Psoas muscle (tissue), 8 donors: ENCODE data around the gene SBDS. TPM values are rescaled to one million over a fixed set of nuclear protein-coding genes. Genes with fewer than 3 reads are reported as not detected.
"Not testable (repeated sequence)": the region's sequence is repeated elsewhere in the genome, so short reads cannot be mapped to it uniquely, and the experiment has no call there.

Source experiments
- ATAC-seq, 4 donors: fragments of 200-7000 bp; cut with Tn5 transposase; one replicate each; pipeline ENCODE4 v1.9.1; 2020; ENCODE audit warnings: moderate library complexity in 3 of 4, mild to moderate bottlenecking in 2 of 4
- DNase-seq, 2 donors: peaks; one replicate each; pipeline ENCODE4 v3.0.0-alpha.2; 2020
- H3K27ac ChIP-seq: fragments of 200-600 bp; one replicate; pipeline ENCODE4 v1.8.0; 2022
- H3K27me3 ChIP-seq, 3 donors: fragments of 200-600 bp in 1 of 3; one replicate each; pipeline versions ENCODE4 v1.6.1 to v1.8.0; 2013 to 2022; ENCODE audit warnings: low read length in 2 of 3, mild to moderate bottlenecking in 2 of 3, moderate library complexity in 1 of 3; ENCODE audit not compliant: insufficient read depth in 3 of 3
- H3K36me3 ChIP-seq, 2 donors: fragments of 200-600 bp in 1 of 2; one replicate each; pipeline versions ENCODE4 v1.6.1 to v1.8.0; 2013 to 2022; ENCODE audit warnings: low read depth in 1 of 2, mild to moderate bottlenecking in 1 of 2, moderate library complexity in 1 of 2; ENCODE audit not compliant: insufficient read depth in 1 of 2
- H3K4me1 ChIP-seq: fragments of 200-600 bp; one replicate; pipeline ENCODE4 v1.8.0; 2022
- H3K4me3 ChIP-seq: fragments of 200-600 bp; one replicate; pipeline ENCODE4 v1.8.0; 2022; ENCODE audit warnings: mild to moderate bottlenecking
- H3K9me3 ChIP-seq: fragments of 200-600 bp; one replicate; pipeline ENCODE4 v1.8.0; 2022
- WGBS, 3 donors: extraction: QIAGEN DNeasy Blood & Tissue Kit; methylation state at CpG; one replicate each; pipeline versions ENCODE4 v1.1.6 to v1.1.7; 2013; 5-methylcytosine and 5-hydroxymethylcytosine counted together
- intact Hi-C, 2 donors: fragments of 100-400 bp; cut with DNase I; formaldehyde crosslinking; loops; one replicate each; pipeline versions ENCODE4 v1.11.0 to v1.14.2; 2022
- long read RNA-seq, 2 donors: library from polyadenylated mRNA; unstranded; transcript quantifications; one replicate each; pipeline ENCODE4 v2.0.0, GENCODE V29; 2021
- polyA plus RNA-seq, 3 donors: library from polyadenylated mRNA; stranded (reverse); fragments of 200-250 nt; gene quantifications; one replicate each; pipeline ENCODE4 v1.2.3, GENCODE V29; 2013
- total RNA-seq, 4 donors: library from RNA; stranded (reverse); fragmentation: NEBNext Ultra II Directional in 2 of 4; extraction: Animal tissue kit (Norgen Biotek cat#: 25700) in 2 of 4; gene quantifications; one replicate each; pipeline versions ENCODE4 v1.2.1 to v1.2.4, GENCODE V29; 2021 to 2023
- TF ChIP-seq, protein P1 (sequence below): fragments of 200-600 bp; IDR thresholded peaks from one replicate; pipeline ENCODE4 v1.8.0; 2022; ENCODE audit warnings: antibody characterized with exemption
- donor health status: healthy with polysubstance abuse.
- donor health status: DM: no; HTN: no; CAD: no; lungs with moderate emphysema.
- donor health status: Bipolar disorder and iron deficiency.
- donor health status: healthy.
- donor health status: DM: yes; HTN: yes; CAD: no.
- donor health status: DM: no; HTN: no; CAD: no.
- donor health status: DM: no; HTN: no; CAD: no.
- donor health status: DM: yes; HTN: yes; CAD: no.

Gene SBDS
- 100 to 1,000 TPM; 236 to 417 (median 349) TPM for total RNA-seq
- 100 to 1,000 TPM; 270 to 402 (median 399) TPM for polyA plus RNA-seq
- long read RNA-seq, donor 1, transcript SBDS-201 (5 exons, 1,631 nt) = major isoform, 252 of 264 reads
- long read RNA-seq, donor 1, partial matches to known transcripts = 3 of 264 reads
- long read RNA-seq, donor 1, other reads (novel, unspliced or antisense) = 9 of 264 reads
- long read RNA-seq, donor 2, transcript SBDS-201 (5 exons, 1,631 nt) = major isoform, 848 of 886 reads
- long read RNA-seq, donor 2, partial matches to known transcripts = 19 of 886 reads
- long read RNA-seq, donor 2, other reads (novel, unspliced or antisense) = 19 of 886 reads

DNA sequence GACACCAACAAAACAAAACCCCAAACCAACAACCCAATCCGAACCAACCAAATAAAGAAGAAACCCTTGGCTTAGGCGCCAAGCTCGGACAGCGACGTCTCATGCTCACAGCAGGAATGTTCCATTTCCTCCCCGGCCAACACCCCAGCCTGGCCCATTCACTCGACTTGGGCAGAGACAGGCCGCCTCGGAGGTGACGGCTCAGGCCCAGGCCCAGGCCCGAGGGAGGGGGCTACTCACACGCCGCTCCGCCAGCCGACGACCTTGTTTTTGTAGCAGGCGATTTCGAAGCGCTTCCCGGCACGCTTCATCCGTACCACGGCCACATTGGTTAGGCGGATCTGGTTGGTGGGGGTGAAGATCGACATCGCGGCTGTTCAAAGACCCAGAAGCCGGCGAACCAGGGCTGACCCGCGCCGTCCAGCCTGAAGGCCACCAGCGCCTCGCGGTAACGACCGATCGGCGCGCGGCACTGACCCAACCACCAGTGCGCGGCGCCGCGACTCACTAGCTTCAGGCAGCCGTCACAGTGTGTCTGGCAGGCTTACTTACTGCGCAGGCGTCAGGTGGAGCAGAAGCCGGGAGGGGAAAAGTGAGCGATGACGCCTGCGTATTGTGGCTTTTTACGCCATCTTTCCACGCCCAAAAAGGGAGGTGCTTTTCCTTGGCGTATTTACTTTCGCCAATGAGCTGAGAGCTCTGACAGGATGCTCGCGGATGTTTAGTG lies at the start of gene SBDS:
Gene SBDS (minus strand): TSS at position 537 of the 727 bp plus-strand sequence. CDS start 169 bp downstream, at position 368.
- intact Hi-C loops, H3K9me3 ChIP-seq, H3K27me3 ChIP-seq: not testable (repeated sequence)
- DNase-seq (peak; percentile 93 to 96), ATAC-seq (peak; percentile 84 to 87 (median 86))
- Histone ChIP-seq H3K36me3 (peaks cover 0 to 55% of the 10 kb centered on the region in 2 donors), H3K4me3 (peak within 1 kb of the TSS; percentile 83), H3K4me1 (peaks cover 17% of the 10 kb centered on the region), H3K27ac (peak within 1 kb of the TSS; percentile 99)
- 0% methylated on average over 58 to 59 of the region's 59 CpGs for WGBS, 3 donors

DNA sequence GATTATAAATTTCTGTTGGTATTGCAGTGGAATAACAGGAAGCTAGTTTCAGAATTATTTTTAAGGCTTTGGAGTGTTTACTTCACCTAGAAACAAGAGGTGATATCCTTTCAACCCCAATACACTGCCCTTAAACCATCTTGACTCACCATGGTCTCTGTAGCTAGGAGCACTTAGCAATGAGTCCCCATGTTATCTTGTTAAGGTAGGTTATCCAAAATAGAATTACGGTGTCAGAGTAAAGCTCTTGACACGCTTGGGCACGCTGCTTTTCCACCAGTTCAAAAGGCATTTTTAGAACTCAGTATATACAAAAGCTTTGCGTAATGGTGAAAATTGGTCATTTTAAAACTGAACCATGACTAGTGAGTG lies 48.2 kb upstream of the SBDS start:
- peaks cover 17% of the 10 kb centered on the region for H3K4me1 ChIP-seq

DNA sequence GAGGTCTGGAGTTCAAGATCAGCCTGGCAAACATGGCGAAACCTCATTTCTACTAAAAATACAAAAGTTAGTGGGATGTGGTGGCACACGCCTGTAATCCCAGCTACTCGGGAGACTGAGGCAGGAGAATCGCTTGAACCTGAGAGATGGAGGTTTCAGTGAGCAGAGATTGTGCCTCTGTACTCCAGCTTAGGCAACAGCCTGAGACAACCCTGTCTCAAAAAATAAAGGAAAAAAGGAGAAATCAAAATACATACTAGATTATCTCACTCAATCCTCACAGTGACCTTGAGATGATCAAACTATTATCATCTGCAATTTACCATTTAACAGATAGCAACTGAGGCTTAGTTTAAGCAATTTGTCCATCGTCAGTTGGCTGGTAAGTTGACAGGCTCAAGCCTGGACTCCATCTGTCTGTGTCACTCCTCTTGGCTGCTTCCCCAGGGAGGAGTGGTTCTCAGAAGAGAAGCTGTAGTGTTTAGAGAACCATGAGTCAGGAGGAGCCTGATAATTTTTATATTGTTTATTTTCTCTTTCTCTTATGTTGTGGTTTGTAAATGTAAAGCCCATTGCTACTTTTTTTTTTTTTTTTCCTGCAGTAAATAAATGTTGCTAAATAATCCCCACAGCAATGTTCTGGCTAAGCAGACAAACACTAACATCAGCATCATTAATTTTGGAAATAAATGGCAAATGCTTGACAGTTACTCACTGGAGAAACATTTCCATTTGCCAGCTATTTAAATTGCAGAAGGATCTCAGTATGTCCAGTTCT lies 47.6 kb upstream of the SBDS start:
- peak; percentile 66 to 75 for DNase-seq
- H3K27me3 ChIP-seq, intact Hi-C loops, H3K36me3 ChIP-seq, H3K9me3 ChIP-seq: not testable (repeated sequence)
- H3K4me1 ChIP-seq = peaks cover 17% of the 10 kb centered on the region
- WGBS, 3 donors = 56 to 64% (median 61%) methylated on average over 5 of the region's 5 CpGs
- H3K27ac ChIP-seq = peak overlapping the region; percentile 75
- ATAC-seq = peak; percentile 95 to 98 (median 97)
- H3K4me3 ChIP-seq = peak overlapping the region; percentile 32

More for the DNA sequence above, 48.2 kb upstream of the SBDS start:
- H3K36me3 ChIP-seq, DNase-seq, intact Hi-C loops, H3K9me3 ChIP-seq, H3K27me3 ChIP-seq: not testable (repeated sequence)
- peak overlapping the region; percentile 75 for H3K27ac ChIP-seq
- 49 to 81% (median 58%) methylated on average over 4 of the region's 4 CpGs for WGBS, 3 donors
- H3K4me3 ChIP-seq = peak overlapping the region; percentile 32
- ATAC-seq = peak; percentile 26 to 36 (median 30)

DNA sequence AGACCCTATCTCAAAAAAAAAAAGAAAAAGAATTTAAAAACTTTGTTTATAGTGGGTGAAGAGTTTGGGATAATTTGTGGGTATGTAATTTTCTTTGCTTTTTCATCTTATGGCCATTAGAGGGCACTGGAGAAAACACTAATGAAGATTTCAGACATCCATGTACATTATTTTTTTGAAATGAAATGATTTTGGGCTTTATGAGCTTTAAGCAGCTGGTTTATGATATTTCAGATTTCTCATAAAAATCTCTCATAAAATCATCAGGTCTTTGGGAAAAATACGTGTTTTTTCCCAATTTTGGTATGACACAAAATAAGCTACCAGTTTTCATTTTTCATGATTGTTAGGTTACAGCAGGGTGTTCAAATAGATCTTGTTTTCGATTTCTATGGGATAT lies 45.4 kb upstream of the SBDS start:
- TF ChIP-seq, protein P1, sequence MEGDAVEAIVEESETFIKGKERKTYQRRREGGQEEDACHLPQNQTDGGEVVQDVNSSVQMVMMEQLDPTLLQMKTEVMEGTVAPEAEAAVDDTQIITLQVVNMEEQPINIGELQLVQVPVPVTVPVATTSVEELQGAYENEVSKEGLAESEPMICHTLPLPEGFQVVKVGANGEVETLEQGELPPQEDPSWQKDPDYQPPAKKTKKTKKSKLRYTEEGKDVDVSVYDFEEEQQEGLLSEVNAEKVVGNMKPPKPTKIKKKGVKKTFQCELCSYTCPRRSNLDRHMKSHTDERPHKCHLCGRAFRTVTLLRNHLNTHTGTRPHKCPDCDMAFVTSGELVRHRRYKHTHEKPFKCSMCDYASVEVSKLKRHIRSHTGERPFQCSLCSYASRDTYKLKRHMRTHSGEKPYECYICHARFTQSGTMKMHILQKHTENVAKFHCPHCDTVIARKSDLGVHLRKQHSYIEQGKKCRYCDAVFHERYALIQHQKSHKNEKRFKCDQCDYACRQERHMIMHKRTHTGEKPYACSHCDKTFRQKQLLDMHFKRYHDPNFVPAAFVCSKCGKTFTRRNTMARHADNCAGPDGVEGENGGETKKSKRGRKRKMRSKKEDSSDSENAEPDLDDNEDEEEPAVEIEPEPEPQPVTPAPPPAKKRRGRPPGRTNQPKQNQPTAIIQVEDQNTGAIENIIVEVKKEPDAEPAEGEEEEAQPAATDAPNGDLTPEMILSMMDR = peak; percentile 41
- H3K4me3 ChIP-seq, H3K27ac ChIP-seq, ATAC-seq, DNase-seq, intact Hi-C loops, H3K27me3 ChIP-seq, H3K9me3 ChIP-seq, H3K36me3 ChIP-seq: not testable (repeated sequence)
- WGBS, 3 donors = 31 to 39% (median 31%) methylated on average over 2 of the region's 2 CpGs
- peaks cover 20% of the 10 kb centered on the region for H3K4me1 ChIP-seq

DNA sequence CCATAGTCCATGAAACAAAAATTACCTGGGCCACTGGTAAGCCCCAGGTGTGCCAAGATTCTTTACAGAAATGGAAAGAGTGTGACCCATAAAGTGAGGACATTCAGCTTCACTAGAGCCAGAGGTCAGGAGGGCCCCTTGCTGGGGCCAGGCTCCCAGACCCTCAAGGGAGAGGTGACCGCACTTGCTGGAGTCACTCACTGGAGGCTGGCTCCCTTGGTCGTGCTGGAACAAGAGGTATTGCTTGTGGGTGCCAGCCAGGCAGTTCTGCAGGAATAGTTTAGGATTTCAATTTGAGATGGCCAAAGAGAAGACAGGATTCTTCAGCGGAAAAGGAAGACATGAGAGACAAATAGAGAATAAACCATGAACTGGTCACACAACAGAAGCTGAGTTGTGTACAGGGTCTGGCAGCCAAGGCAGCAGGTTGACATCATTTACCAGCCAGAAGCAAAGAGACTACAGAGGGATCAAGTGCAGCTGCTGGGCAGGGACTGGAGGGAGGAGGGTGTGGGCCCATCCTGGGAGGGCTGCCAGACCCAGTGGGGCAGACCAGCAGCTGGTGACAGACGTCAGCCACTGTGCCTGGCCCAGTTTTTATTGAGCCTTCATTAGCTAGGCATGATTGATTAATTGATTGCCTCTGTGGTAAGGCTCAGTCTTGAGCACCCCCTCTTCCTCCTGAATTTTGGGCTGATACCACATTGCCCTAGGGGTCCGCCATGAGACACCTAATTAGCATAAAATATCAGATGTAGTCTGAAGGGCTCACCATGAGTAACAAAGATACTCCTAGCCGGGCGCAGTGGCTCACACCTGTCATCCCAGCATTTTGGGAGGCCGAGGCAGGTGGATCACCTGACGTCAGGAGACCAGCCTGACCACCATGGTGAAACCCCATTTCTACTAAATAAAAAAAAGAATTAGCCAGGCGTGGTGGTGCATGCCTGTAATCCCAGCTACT lies 41.3 kb upstream of the SBDS start:
- intact Hi-C loops, H3K4me1 ChIP-seq, H3K36me3 ChIP-seq, H3K27me3 ChIP-seq, H3K9me3 ChIP-seq: not testable (repeated sequence)
- Histone ChIP-seq H3K27ac (peak overlapping the region; percentile 89), H3K4me3 (peak overlapping the region; percentile 8)
- DNase-seq (peak; percentile 68 to 88), ATAC-seq (peak; percentile 97 to 99 (median 98))
- 33 to 49% (median 40%) methylated on average over 9 to 10 of the region's 10 CpGs for WGBS, 3 donors

DNA sequence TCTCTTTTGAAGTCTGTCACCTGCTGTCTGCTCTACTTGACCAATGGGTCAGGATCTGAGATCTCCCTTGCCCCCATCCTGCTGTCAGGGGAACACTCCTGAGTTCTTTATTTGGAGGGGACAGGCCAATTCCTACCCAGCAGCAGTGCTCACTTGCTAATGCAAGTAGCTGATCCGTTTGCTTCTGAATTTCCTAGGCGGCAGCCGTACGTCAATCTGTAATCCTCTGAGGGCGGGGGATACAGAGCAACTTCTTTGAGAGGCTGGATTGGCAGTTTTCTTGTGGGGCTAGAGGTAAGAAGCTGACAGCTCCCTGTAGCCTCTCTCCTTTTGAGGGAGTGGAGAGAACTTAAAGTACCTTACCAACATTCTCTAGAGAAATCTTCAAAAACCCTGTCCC lies 37.9 kb upstream of the SBDS start:
- Histone ChIP-seq H3K27me3 (no peaks in the 10 kb centered on the region), H3K9me3 (no peaks in the 10 kb centered on the region), H3K36me3 (peaks cover 0 to 15% of the 10 kb centered on the region in 2 donors), H3K4me1 (peaks cover 3% of the 10 kb centered on the region), H3K4me3 (no peak overlapping the region), H3K27ac (no peak overlapping the region)
- DNase-seq = no peak
- 81 to 96% (median 86%) methylated on average over 5 of the region's 5 CpGs for WGBS, 3 donors
- TF ChIP-seq, protein P1 = no peak
- intact Hi-C loops = no loop called here
- no peak for ATAC-seq

DNA sequence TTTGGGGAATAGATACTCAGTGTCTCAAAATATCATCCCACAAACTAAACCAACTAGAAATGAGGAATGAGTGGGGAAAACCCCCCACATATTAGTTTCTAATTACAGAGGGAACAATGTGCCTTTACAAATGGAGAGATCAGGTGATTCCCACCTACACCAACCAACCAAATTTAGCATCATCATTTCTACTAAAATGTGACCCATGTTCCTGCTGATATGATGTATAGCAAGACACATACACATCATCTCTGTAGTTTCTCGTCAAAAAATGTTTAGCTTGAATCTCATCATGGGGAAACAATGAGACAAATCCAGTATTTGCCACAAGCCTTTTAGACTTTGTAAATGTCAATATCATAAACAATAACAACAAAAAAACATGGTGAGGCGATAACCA lies 36.3 kb upstream of the SBDS start:
- H3K27me3 ChIP-seq, DNase-seq, ATAC-seq, H3K9me3 ChIP-seq, H3K27ac ChIP-seq, intact Hi-C loops, H3K4me1 ChIP-seq, H3K4me3 ChIP-seq: not testable (repeated sequence)
- H3K36me3 ChIP-seq = peaks cover 0 to 15% of the 10 kb centered on the region in 2 donors
- WGBS, 3 donors = 92 to 100% (median 93%) methylated on average over 1 of the region's 2 CpGs

DNA sequence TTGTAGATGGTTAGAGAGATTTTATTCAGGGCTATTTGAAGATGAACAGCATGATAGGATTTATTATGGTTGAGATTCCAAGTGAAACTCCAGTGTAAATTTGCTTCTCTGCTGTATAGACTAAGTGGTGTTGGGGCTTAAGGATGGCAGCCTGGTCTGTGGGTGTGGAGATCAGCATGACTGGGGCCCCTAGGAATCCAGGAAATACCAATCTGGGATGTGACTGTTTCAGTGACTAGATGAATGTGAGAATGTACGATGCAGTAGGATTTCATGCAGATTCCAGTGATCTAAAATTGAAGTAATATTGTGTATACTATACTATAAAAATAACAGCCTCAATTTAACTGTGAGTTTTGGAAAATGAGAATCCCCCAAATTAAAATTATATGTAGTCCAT lies 30.1 kb upstream of the SBDS start:
- H3K36me3 ChIP-seq = peaks cover under 1 to 56% of the 10 kb centered on the region in 2 donors
- ATAC-seq, H3K9me3 ChIP-seq, H3K27ac ChIP-seq, H3K27me3 ChIP-seq, H3K4me1 ChIP-seq, intact Hi-C loops, H3K4me3 ChIP-seq, DNase-seq: not testable (repeated sequence)
- WGBS, 3 donors = 61 to 81% (median 66%) methylated on average over 1 of the region's 1 CpG
